ENCODE data around the gene CDK12.

CDK12 gene

GRCh38 chr17:39548494-39549225, 87.4 kb downstream of the CDK12 start:
- H3K36me3 ChIP-seq (ENCODE audit: control insufficient read depth, insufficient read depth, low read length), result no peaks in the 10 kb centered on the region
- no peaks in the 10 kb centered on the region for H3K27me3 ChIP-seq (ENCODE audit: control insufficient read depth, insufficient read depth, low read length)
- H3K27ac ChIP-seq (ENCODE audit: low read depth, low read length), result no peak overlapping the region

GRCh38 chr17:39549747-39550573, 88.7 kb downstream of the CDK12 start:
- no peaks in the 10 kb centered on the region for H3K9me3 ChIP-seq (ENCODE audit: control insufficient read depth, insufficient read depth, low read length)
- no peaks in the 10 kb centered on the region for H3K36me3 ChIP-seq (ENCODE audit: control insufficient read depth, insufficient read depth, low read length)
- H3K4me3 ChIP-seq (ENCODE audit: low read depth, low read length), result no peak overlapping the region
- no peak overlapping the region for H3K27ac ChIP-seq (ENCODE audit: low read depth, low read length)
- no peaks in the 10 kb centered on the region for H3K4me1 ChIP-seq (ENCODE audit: control insufficient read depth, insufficient read depth, low read length)
- H3K27me3 ChIP-seq (ENCODE audit: control insufficient read depth, insufficient read depth, low read length), result no peaks in the 10 kb centered on the region
- H3K9ac ChIP-seq (ENCODE audit: low read depth, low read length), result no peak overlapping the region

More at GRCh38 chr17:39548494-39549225, 87.4 kb downstream of the CDK12 start:
- no peaks in the 10 kb centered on the region for H3K4me1 ChIP-seq (ENCODE audit: control insufficient read depth, insufficient read depth, low read length)
- no peak overlapping the region for H3K9ac ChIP-seq (ENCODE audit: low read depth, low read length)
- no peaks in the 10 kb centered on the region for H3K9me3 ChIP-seq (ENCODE audit: control insufficient read depth, insufficient read depth, low read length)
- H3K4me3 ChIP-seq (ENCODE audit: low read depth, low read length), result no peak overlapping the region

- no peak overlapping the region for H3K27ac ChIP-seq (ENCODE audit: low read depth, low read length)
These were observed 90.6 kb downstream of the CDK12 start for GRCh38 chr17:39551879-39552278.

GRCh38 chr17:39553341-39553945, 92.2 kb downstream of the CDK12 start:
- peaks cover 6% of the 10 kb centered on the region; the same call in 1 of the 2 replicates for H3K4me1 ChIP-seq (ENCODE audit: control insufficient read depth, insufficient read depth, low read length)
- H3K9ac ChIP-seq (ENCODE audit: low read depth, low read length), result no peak overlapping the region
- H3K27me3 ChIP-seq (ENCODE audit: control insufficient read depth, insufficient read depth, low read length), result no peaks in the 10 kb centered on the region
- H3K36me3 ChIP-seq (ENCODE audit: control insufficient read depth, insufficient read depth, low read length), result no peaks in the 10 kb centered on the region
- H3K27ac ChIP-seq (ENCODE audit: low read depth, low read length), result no peak overlapping the region
- H3K9me3 ChIP-seq (ENCODE audit: control insufficient read depth, insufficient read depth, low read length), result no peaks in the 10 kb centered on the region
- H3K4me3 ChIP-seq (ENCODE audit: low read depth, low read length), result no peak overlapping the region

More at GRCh38 chr17:39551879-39552278, 90.6 kb downstream of the CDK12 start:
- no peak overlapping the region for H3K4me3 ChIP-seq (ENCODE audit: low read depth, low read length)
- no peaks in the 10 kb centered on the region for H3K9me3 ChIP-seq (ENCODE audit: control insufficient read depth, insufficient read depth, low read length)
- no peaks in the 10 kb centered on the region for H3K27me3 ChIP-seq (ENCODE audit: control insufficient read depth, insufficient read depth, low read length)
- no peak overlapping the region for H3K9ac ChIP-seq (ENCODE audit: low read depth, low read length)
- H3K36me3 ChIP-seq (ENCODE audit: control insufficient read depth, insufficient read depth, low read length), result no peaks in the 10 kb centered on the region
- peaks cover 6% of the 10 kb centered on the region; the same call in 1 of the 2 replicates for H3K4me1 ChIP-seq (ENCODE audit: control insufficient read depth, insufficient read depth, low read length)

- Histone ChIP-seq H3K36me3 (ENCODE audit: control insufficient read depth, insufficient read depth, low read length) (no peaks in the 10 kb centered on the region), H3K4me3 (ENCODE audit: low read depth, low read length) (no peak overlapping the region), H3K9me3 (ENCODE audit: control insufficient read depth, insufficient read depth, low read length) (no peaks in the 10 kb centered on the region), H3K27me3 (ENCODE audit: control insufficient read depth, insufficient read depth, low read length) (no peaks in the 10 kb centered on the region), H3K4me1 (ENCODE audit: control insufficient read depth, insufficient read depth, low read length) (peaks cover 6% of the 10 kb centered on the region; the same call in 1 of the 2 replicates), H3K9ac (ENCODE audit: low read depth, low read length) (no peak overlapping the region), H3K27ac (ENCODE audit: low read depth, low read length) (no peak overlapping the region)
These were observed 94.1 kb downstream of the CDK12 start for GRCh38 chr17:39555368-39555767.

GRCh38 chr17:39556423-39556822, 95.1 kb downstream of the CDK12 start:
- Histone ChIP-seq H3K27ac (ENCODE audit: low read depth, low read length) (no peak overlapping the region), H3K9ac (ENCODE audit: low read depth, low read length) (no peak overlapping the region), H3K27me3 (ENCODE audit: control insufficient read depth, insufficient read depth, low read length) (no peaks in the 10 kb centered on the region), H3K4me3 (ENCODE audit: low read depth, low read length) (no peak overlapping the region), H3K9me3 (ENCODE audit: control insufficient read depth, insufficient read depth, low read length) (no peaks in the 10 kb centered on the region), H3K36me3 (ENCODE audit: control insufficient read depth, insufficient read depth, low read length) (no peaks in the 10 kb centered on the region), H3K4me1 (ENCODE audit: control insufficient read depth, insufficient read depth, low read length) (peaks cover 6% of the 10 kb centered on the region; the same call in 1 of the 2 replicates)

DNA sequence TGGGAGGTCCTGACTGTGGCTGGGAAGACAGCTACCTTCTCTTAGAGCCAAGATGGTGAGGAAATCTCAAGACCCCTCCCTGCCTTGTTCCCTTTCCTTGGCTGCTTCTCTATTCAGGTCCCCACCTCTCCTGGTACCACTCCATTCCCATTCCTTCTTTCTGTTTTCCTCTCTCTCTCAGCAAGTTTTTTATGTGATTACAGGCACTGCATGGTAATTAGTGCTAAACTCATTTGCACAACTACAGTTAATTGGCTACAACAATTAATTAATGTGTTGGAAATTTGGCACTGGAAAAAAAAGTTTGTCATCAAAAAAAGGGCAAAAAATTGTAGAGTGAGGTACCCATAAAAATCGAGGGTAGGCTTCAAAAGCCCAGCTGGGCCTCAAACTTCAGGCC, 101.1 kb downstream of the CDK12 start:
- Histone ChIP-seq H3K27ac (ENCODE audit: low read depth, low read length) (no peak overlapping the region), H3K4me3 (ENCODE audit: low read depth, low read length) (no peak overlapping the region), H3K9me3 (ENCODE audit: control insufficient read depth, insufficient read depth, low read length) (no peaks in the 10 kb centered on the region), H3K4me1 (ENCODE audit: control insufficient read depth, insufficient read depth, low read length) (peaks cover 14% of the 10 kb centered on the region), H3K27me3 (ENCODE audit: control insufficient read depth, insufficient read depth, low read length) (no peaks in the 10 kb centered on the region), H3K36me3 (ENCODE audit: control insufficient read depth, insufficient read depth, low read length) (no peaks in the 10 kb centered on the region), H3K9ac (ENCODE audit: low read depth, low read length) (no peak overlapping the region)

DNA sequence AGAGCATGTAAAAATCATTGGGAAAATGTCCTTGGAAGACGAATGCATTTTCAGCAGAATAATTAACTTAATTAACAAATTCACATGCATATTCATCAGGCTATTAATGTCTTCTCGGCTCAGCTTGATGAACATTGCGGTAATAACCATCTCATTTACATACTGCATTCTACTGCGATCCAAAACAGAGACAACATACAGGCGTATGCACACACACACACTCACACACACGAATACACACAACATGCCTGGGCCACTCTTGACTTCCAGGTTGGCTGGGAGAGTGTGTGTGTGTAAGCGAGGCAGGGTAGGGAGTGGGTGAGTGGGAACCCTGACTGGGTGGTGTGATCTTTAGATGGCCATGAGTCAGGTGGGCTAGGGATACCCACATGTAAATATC, 101.7 kb downstream of the CDK12 start:
- Histone ChIP-seq H3K36me3 (ENCODE audit: control insufficient read depth, insufficient read depth, low read length) (no peaks in the 10 kb centered on the region), H3K4me3 (ENCODE audit: low read depth, low read length) (no peak overlapping the region), H3K9ac (ENCODE audit: low read depth, low read length) (no peak overlapping the region), H3K27me3 (ENCODE audit: control insufficient read depth, insufficient read depth, low read length) (no peaks in the 10 kb centered on the region), H3K4me1 (ENCODE audit: control insufficient read depth, insufficient read depth, low read length) (peaks cover 14% of the 10 kb centered on the region), H3K9me3 (ENCODE audit: control insufficient read depth, insufficient read depth, low read length) (no peaks in the 10 kb centered on the region), H3K27ac (ENCODE audit: low read depth, low read length) (no peak overlapping the region)

DNA sequence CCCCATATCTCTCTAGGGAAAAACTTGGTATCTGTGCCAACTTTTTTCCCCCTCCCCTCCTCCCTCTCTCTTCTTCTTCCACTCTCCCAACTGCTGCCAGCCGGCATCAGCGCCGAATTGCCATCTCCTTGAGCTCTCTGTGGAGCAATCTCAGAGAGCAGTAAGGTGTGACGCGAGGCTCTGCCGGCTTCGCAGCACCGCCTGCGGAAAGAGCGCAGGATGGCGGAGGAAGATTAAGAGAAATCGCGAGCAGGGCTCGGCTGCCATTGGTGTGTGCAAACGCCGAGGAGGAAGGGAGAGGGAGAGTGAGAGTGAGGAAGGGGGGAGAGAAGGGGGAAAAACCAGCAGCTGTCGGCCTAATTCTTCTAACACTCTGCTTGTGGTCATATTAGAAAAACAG, 102.2 kb downstream of the CDK12 start:
- no peak overlapping the region for H3K9ac ChIP-seq (ENCODE audit: low read depth, low read length)

GRCh38 chr17:39564211-39564848, 103.0 kb downstream of the CDK12 start:
- peak overlapping the region; percentile 26 for H3K27ac ChIP-seq (ENCODE audit: low read depth, low read length)
- H3K36me3 ChIP-seq (ENCODE audit: control insufficient read depth, insufficient read depth, low read length), result peaks cover 2% of the 10 kb centered on the region; the same call in 1 of the 2 replicates

More for the DNA sequence above, 102.2 kb downstream of the CDK12 start:
- H3K36me3 ChIP-seq (ENCODE audit: control insufficient read depth, insufficient read depth, low read length), result no peaks in the 10 kb centered on the region
- H3K4me1 ChIP-seq (ENCODE audit: control insufficient read depth, insufficient read depth, low read length), result peaks cover 14% of the 10 kb centered on the region
- no peaks in the 10 kb centered on the region for H3K27me3 ChIP-seq (ENCODE audit: control insufficient read depth, insufficient read depth, low read length)
- no peaks in the 10 kb centered on the region for H3K9me3 ChIP-seq (ENCODE audit: control insufficient read depth, insufficient read depth, low read length)
- H3K27ac ChIP-seq (ENCODE audit: low read depth, low read length), result peak overlapping the region; percentile 26
- peak overlapping the region; percentile 1; the same call in 1 of the 2 replicates for H3K4me3 ChIP-seq (ENCODE audit: low read depth, low read length)

More at GRCh38 chr17:39564211-39564848, 103.0 kb downstream of the CDK12 start:
- Histone ChIP-seq H3K27me3 (ENCODE audit: control insufficient read depth, insufficient read depth, low read length) (no peaks in the 10 kb centered on the region), H3K9me3 (ENCODE audit: control insufficient read depth, insufficient read depth, low read length) (no peaks in the 10 kb centered on the region), H3K9ac (ENCODE audit: low read depth, low read length) (no peak overlapping the region), H3K4me3 (ENCODE audit: low read depth, low read length) (no peak overlapping the region), H3K4me1 (ENCODE audit: control insufficient read depth, insufficient read depth, low read length) (peaks cover 14% of the 10 kb centered on the region)
